Bronchus fibroblast of lung (primary cell): ENCODE results near the gene KRTAP5-1. TPM values are rescaled to one million over a fixed set of nuclear protein-coding genes. Genes with fewer than 3 reads are reported as not detected.

Source experiments
- total RNA-seq: library from RNA; depleted of rRNA; stranded (reverse); fragments of >200 nt; gene quantifications from 2 replicates; pipeline ENCODE4 v1.2.3, GENCODE V29; 2015

KRTAP5-1 gene
- not detected in 2 replicates for total RNA-seq

GRCh38 chr11:1584661-1585370 is at the start of gene KRTAP5-1:
TSS of gene KRTAP5-1 (minus strand) at chr11:1585283. CDS start at chr11:1585249, 34 bp downstream.

GRCh38 chr11:1629326-1630185 is 44.5 kb upstream of the KRTAP5-1 start, which contains the start of gene KRTAP5-5:
TSS of gene KRTAP5-5 (plus strand) at chr11:1629775. CDS start at chr11:1629841, 66 bp downstream.

GRCh38 chr11:1622086-1622485 is 37.0 kb upstream of the KRTAP5-1 start, which contains the start of gene KRTAP5-4:
TSS of gene KRTAP5-4 (minus strand) at chr11:1622138. CDS start at chr11:1622093, 45 bp downstream.

GRCh38 chr11:1608363-1608762 is 23.3 kb upstream of the KRTAP5-1 start, which contains the start of gene KRTAP5-3:
TSS of gene KRTAP5-3 (minus strand) at chr11:1608463. CDS start at chr11:1608385, 78 bp downstream.

GRCh38 chr11:1597994-1598380 is 12.9 kb upstream of the KRTAP5-1 start, which contains the start of gene KRTAP5-2:
TSS of gene KRTAP5-2 (minus strand) at chr11:1598294. CDS start at chr11:1598250, 44 bp downstream.

GRCh38 chr11:1572197-1573076 is 12.6 kb downstream of the KRTAP5-1 start, which contains the start of gene DUSP8:
TSS of gene DUSP8 (minus strand) at chr11:1572271. CDS start at chr11:1565826, 6,445 bp downstream.

Other genes starting within 250 kb of the KRTAP5-1 start
- gene BRSK2, start 195.3 kb downstream of the KRTAP5-1 start, total RNA-seq = 0.15 TPM in 1 of 2 replicates, not detected in the other
- gene MOB2, start 98.5 kb downstream of the KRTAP5-1 start, total RNA-seq = 12.4 and 14.4 TPM in 2 replicates
- 0.50 and 0.74 TPM in 2 replicates for gene DUSP8, start 13.0 kb downstream of the KRTAP5-1 start, total RNA-seq
- not detected in 2 replicates for gene KRTAP5-2, start 13.0 kb upstream of the KRTAP5-1 start, total RNA-seq
- gene KRTAP5-3, start 23.2 kb upstream of the KRTAP5-1 start, total RNA-seq = not detected in 2 replicates
- gene KRTAP5-4, start 36.9 kb upstream of the KRTAP5-1 start, total RNA-seq = not detected in 2 replicates
- gene KRTAP5-5, start 44.5 kb upstream of the KRTAP5-1 start, total RNA-seq = not detected in 2 replicates
- not detected in 2 replicates for gene KRTAP5-6, start 111.9 kb upstream of the KRTAP5-1 start, total RNA-seq
- gene IFITM10, start 165.3 kb upstream of the KRTAP5-1 start, total RNA-seq = under 0.01 TPM in 1 of 2 replicates, not detected in the other
- 133 and 142 TPM in 2 replicates for gene CTSD, start 178.6 kb upstream of the KRTAP5-1 start, total RNA-seq
- gene SYT8, start 249.7 kb upstream of the KRTAP5-1 start, total RNA-seq = 0.15 TPM in 1 of 2 replicates, not detected in the other